Activated naive CD4-positive, alpha-beta T cell treated with anti-CD3 and anti-CD28 coated beads for 36 hours (primary cell): ENCODE measurements around the gene SMIM23. TPM values are rescaled to one million over a fixed set of nuclear protein-coding genes. Genes with fewer than 3 reads are reported as not detected.

Source experiments
- CTCF ChIA-PET: fragments of 350-600 bp; sonication (Branson Sonifier 250); formaldehyde crosslinking; loops from one replicate; lab custom pipeline; 2021; ENCODE audit warnings: antibody characterized with exemption; lab: Charles Lee
- DNase-seq: peaks from one replicate; pipeline ENCODE4 v3.0.0-alpha.2; 2020
- H3K27ac Mint-ChIP-seq: one replicate; pipeline ENCODE4 v1.8.0; 2021; ENCODE audit warnings: mild to moderate bottlenecking, mixed read lengths
- H3K27me3 Mint-ChIP-seq: one replicate; pipeline ENCODE4 v1.8.0; 2021; ENCODE audit warnings: low read depth, mixed read lengths
- H3K36me3 Mint-ChIP-seq: one replicate; pipeline ENCODE4 v1.8.0; 2021; ENCODE audit warnings: low read depth, mixed read lengths
- H3K4me1 Mint-ChIP-seq: one replicate; pipeline ENCODE4 v1.8.0; 2021; ENCODE audit warnings: low read depth, mixed read lengths
- H3K4me3 Mint-ChIP-seq: one replicate; pipeline ENCODE4 v1.8.0; 2021; ENCODE audit warnings: mild to moderate bottlenecking, moderate library complexity, mixed read lengths
- H3K9me3 Mint-ChIP-seq: one replicate; pipeline ENCODE4 v1.8.0; 2021; ENCODE audit warnings: mixed read lengths
- intact Hi-C: fragments of 100-400 bp; cut with micrococcal nuclease; formaldehyde crosslinking; loops from one replicate; pipeline ENCODE4 v1.15.1; 2023
- total RNA-seq, 2 experiments: library from RNA; stranded (reverse); gene quantifications; one replicate each; pipeline ENCODE4 v1.2.3, GENCODE V29; 2021

Gene SMIM23
- total RNA-seq, 2 experiments from 2014 or later, result not detected

DNA sequence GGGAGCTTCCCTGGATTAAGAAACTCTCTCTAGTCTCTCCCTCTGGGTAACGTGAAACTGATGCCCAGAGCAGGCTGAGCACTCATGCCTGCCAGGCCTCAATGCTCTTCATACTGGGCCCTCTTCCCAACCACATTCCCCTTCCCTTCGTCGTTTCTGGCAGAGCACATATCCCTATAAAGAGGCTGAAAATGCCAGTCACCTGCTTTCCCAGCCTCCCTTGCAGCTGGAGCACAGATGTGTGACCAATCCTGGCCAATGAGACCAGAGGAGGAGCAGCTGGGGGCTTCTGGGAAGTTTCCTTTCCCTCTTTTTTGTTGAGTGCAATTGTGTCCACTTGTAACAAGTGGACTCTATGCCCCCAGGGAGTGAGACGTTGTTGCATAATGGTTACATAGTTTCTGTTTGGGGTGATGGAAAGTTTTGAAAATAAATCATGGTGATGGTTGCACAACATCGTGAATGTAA is 30.2 kb upstream of the SMIM23 start:
- Mint-ChIP-seq H3K27me3 (peaks cover 6% of the 10 kb centered on the region), H3K27ac (no peak overlapping the region), H3K4me1 (peaks cover 9% of the 10 kb centered on the region), H3K36me3 (no peaks in the 10 kb centered on the region), H3K9me3 (no peaks in the 10 kb centered on the region), H3K4me3 (no peak overlapping the region)
- CTCF ChIA-PET, result no interaction called here
- intact Hi-C loops, result no loop called here
- DNase-seq, result no peak

DNA sequence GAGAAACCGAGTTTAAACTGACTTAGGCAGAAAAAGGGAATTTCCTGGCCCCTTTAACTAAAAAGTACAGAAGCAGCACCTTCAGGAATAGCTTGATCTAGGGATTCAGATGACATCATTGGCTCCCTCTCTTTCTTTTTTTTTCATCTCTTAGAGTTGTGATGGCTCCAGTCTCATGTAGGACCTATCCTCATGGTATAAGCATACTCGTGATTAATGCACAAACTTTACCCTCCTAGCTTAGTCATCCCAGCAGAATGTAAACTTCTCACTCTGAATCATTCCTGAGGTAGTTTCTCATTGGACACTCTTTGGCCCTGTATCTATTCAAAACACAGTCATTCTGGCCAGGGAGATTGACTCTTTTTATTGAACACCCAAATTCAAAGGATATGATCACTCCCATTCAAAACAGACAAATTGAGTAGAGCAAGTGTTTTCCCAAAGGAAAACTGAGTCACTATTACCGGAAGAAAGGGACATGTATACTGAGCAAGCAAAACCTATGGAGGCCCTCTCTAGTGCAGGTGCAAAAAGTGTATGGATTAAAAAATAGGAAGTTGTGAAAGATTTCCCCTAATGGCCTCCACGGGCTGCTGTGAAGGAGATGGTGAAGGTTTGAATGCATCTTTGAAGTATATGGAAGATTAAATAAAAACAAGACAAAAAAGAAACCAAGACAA is 27.6 kb upstream of the SMIM23 start:
- H3K4me1 Mint-ChIP-seq, result peaks cover 9% of the 10 kb centered on the region
- H3K9me3 Mint-ChIP-seq, result no peaks in the 10 kb centered on the region
- no peak for DNase-seq
- H3K36me3 Mint-ChIP-seq, result no peaks in the 10 kb centered on the region
- H3K27ac Mint-ChIP-seq, result no peak overlapping the region
- H3K4me3 Mint-ChIP-seq, result no peak overlapping the region
- intact Hi-C loops, result loop anchor here (1.0 kb wide), 1 partner anchor 157 kb away; no protein-coding TSS in a partner anchor
- CTCF ChIA-PET, result no interaction called here
- peaks cover 6% of the 10 kb centered on the region for H3K27me3 Mint-ChIP-seq

DNA sequence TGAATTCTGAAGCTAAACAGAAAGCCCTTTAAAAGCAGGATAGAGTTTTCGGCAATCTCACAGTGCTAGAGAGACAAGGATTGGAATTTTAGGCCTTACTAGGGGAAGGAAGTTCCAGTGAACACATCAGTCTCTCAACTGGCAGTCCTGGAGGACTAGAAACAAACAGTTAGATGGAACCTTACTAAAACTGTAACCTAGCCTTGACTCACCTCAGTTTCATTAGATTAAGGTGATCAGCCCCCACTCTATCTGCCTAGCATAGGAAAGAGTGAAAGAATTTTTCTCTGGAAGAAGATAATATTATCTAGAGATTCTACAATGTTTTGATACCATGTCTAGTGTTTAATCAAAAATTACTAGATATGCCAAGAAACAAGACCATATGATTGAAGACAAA is 25.8 kb upstream of the SMIM23 start:
- CTCF ChIA-PET, result interaction anchor here (0.9 kb wide), 1 partner anchor 11 kb away, joined by 3 read pairs; no protein-coding TSS in a partner anchor
- intact Hi-C loops, result no loop called here

DNA sequence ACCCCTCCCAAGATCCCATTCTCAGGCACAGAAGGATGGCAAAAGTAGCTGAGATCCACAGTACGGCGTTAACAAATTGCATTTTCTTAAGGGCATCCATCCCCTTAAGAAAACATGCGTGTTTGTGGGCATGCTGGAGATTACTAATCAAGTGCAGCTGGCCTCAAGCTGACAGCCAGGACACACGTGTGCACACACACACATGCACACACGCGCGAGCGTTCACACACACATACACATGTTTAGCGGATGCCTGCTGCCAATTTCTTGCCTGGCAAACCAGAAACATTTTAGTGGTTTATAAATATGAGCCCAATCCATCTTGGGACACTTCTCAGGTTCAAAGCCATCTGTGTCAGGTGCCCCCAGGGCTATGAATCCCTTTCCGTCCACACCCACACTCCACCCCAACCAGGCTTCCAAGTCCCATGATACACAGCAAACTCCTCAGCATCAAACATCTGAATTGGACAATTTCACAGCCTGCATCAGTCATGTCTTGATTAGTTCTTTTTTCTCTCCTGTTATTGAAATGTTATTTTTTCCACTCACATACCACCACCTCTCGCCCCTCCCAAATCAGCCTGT is 23.5 kb upstream of the SMIM23 start:
- Mint-ChIP-seq H3K27me3 (peaks cover 13% of the 10 kb centered on the region), H3K4me1 (peaks cover 9% of the 10 kb centered on the region), H3K36me3 (no peaks in the 10 kb centered on the region), H3K9me3 (peaks cover 5% of the 10 kb centered on the region), H3K27ac (no peak overlapping the region), H3K4me3 (no peak overlapping the region)
- DNase-seq, result no peak
- intact Hi-C loops, result no loop called here
- CTCF ChIA-PET, result no interaction called here

More for the DNA sequence above, 25.8 kb upstream of the SMIM23 start:
- Mint-ChIP-seq H3K4me1 (peaks cover 9% of the 10 kb centered on the region), H3K4me3 (no peak overlapping the region), H3K27me3 (peaks cover 9% of the 10 kb centered on the region), H3K27ac (no peak overlapping the region), H3K36me3 (no peaks in the 10 kb centered on the region), H3K9me3 (no peaks in the 10 kb centered on the region)
- DNase-seq, result no peak

DNA sequence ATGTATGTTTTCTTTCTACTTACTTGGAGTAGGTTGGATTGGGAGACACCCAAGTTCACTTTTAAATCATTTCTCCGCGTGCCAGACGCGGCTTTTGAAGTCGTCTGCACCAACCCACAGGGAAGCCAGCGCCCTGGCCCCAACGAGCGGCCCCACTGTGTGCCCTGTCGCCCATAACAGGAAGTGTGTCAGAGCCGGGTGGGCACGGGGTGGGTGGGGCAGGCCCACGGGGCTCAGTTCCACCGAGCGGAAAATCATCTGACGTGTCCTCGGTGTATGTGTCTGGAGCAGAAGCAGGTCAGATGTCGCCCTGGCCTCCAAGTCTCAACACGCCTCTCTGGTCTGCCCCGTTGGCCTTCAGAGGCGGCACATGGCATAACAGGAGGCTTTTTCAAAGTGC is 22.7 kb upstream of the SMIM23 start:
- H3K4me3 Mint-ChIP-seq, result no peak overlapping the region
- no peak for DNase-seq
- H3K36me3 Mint-ChIP-seq, result no peaks in the 10 kb centered on the region
- CTCF ChIA-PET, result no interaction called here
- H3K9me3 Mint-ChIP-seq, result peaks cover 8% of the 10 kb centered on the region
- no peak overlapping the region for H3K27ac Mint-ChIP-seq
- peaks cover 7% of the 10 kb centered on the region for H3K4me1 Mint-ChIP-seq
- intact Hi-C loops, result no loop called here
- peaks cover 17% of the 10 kb centered on the region for H3K27me3 Mint-ChIP-seq

DNA sequence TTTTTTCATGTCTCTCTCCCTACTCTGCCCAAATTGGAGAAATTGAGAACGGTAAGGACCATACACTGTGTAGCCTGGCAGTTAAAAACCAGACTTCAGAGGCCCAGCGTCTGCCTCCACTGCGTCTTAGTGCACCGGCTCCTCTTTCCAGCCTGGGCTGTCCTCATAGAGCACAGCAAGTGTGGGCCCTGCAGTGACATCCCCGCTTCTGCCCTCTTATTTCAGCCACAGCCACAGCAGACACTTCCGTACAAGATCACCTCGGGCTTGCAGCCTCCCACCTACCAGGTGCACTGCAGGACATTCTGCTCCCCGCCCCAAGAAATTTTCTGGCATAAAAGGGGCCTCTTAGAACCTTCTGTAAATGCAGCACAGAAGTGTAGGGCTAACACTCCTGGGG is 21.4 kb upstream of the SMIM23 start:
- no peak overlapping the region for H3K27ac Mint-ChIP-seq
- DNase-seq, result no peak
- CTCF ChIA-PET, result no interaction called here
- H3K36me3 Mint-ChIP-seq, result no peaks in the 10 kb centered on the region
- peaks cover 19% of the 10 kb centered on the region for H3K27me3 Mint-ChIP-seq
- intact Hi-C loops, result no loop called here
- H3K4me1 Mint-ChIP-seq, result no peaks in the 10 kb centered on the region
- H3K9me3 Mint-ChIP-seq, result peaks cover 8% of the 10 kb centered on the region
- no peak overlapping the region for H3K4me3 Mint-ChIP-seq

DNA sequence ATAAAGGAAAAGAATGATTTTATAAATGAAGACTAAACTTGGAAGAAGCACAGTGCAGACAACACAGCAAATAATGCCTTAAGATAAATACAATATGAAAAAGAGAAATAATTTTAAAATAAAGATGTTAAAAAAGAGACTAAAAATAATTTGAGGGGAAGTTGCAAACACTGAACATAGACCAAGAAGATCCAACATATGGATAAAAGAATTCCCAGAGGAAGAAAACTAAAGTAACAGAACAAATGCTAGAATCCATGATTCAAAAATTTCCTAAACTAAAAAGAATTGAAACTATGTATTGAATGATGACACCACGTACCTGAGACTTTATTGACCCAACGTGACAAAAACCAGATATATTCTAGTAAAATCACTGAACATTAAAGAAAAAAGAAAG is 18.7 kb upstream of the SMIM23 start:
- CTCF ChIA-PET, result no interaction called here
- H3K4me3 Mint-ChIP-seq, result no peak overlapping the region
- DNase-seq, result no peak
- no peaks in the 10 kb centered on the region for H3K36me3 Mint-ChIP-seq
- no peak overlapping the region for H3K27ac Mint-ChIP-seq
- peaks cover 27% of the 10 kb centered on the region for H3K27me3 Mint-ChIP-seq
- intact Hi-C loops, result no loop called here
- peaks cover 8% of the 10 kb centered on the region for H3K9me3 Mint-ChIP-seq
- no peaks in the 10 kb centered on the region for H3K4me1 Mint-ChIP-seq

DNA sequence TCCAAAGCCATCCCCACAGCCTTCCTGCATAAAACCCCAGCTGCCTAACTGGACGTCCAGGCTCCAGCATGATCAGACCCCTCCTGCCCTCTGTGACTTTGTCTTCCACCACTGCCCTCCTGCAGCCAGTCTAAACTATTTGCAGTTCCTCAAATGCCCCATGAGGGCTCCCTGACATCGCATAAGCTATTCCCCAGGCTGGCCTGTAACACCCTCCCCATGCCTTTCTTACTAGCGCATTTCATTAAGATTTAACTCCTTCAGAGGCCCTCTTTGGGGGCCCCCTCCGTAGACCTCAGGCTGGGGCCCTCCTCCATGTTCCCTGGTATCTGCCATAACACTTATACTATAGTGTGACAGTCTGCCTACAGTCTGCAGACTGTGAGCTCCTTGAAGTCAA is 15.5 kb upstream of the SMIM23 start:
- Mint-ChIP-seq H3K27me3 (peaks cover 18% of the 10 kb centered on the region), H3K4me3 (no peak overlapping the region), H3K36me3 (no peaks in the 10 kb centered on the region), H3K9me3 (peaks cover 8% of the 10 kb centered on the region), H3K4me1 (no peaks in the 10 kb centered on the region), H3K27ac (no peak overlapping the region)
- no peak for DNase-seq
- intact Hi-C loops, result no loop called here
- CTCF ChIA-PET, result interaction anchor here (0.6 to 0.7 kb wide), 2 partner anchors 21 to 351 kb away, joined by 3 read pairs; partner anchors contain the start of gene FGF18

DNA sequence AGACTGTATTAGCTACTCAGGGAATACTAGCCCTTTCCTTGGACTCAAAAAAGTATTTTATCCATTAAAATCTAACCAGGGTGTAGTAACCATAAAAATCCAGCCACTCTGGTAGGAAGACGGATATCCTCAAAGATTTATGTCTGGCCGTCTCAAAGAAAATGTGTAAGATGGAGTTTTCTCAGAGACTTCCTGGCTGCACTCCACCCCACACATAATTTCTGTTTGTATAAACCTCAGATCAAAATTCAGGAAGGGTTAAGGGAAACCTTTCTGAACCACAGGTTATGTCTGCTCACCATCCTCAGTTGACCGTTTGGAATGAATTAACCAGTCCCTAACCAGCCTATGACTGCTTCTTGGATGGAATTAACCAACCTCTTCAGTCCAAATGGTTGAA is 13.8 kb upstream of the SMIM23 start:
- CTCF ChIA-PET, result no interaction called here
- Mint-ChIP-seq H3K36me3 (no peaks in the 10 kb centered on the region), H3K4me1 (no peaks in the 10 kb centered on the region), H3K27me3 (peaks cover 16% of the 10 kb centered on the region), H3K9me3 (peaks cover 6% of the 10 kb centered on the region), H3K4me3 (no peak overlapping the region), H3K27ac (no peak overlapping the region)
- DNase-seq, result no peak
- intact Hi-C loops, result no loop called here

DNA sequence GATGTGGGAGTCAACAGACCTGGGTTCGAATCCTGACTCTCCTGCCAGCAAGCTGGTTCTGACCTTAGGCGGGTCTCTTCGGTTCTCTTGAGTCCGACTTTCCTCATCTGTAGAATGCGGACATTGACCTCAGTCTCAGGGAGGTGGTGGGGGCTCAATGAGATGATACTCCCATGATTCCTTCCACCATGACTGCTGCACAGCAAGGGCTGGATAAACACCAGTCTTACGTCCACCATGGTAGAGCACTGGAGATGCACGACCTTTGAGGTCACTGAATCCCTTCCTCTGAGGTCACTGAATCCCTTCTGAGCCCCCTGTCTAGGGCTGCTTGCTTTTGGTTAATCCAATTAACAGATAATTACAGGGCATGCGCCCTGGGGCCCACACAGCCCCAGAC is 12.5 kb upstream of the SMIM23 start:
- Mint-ChIP-seq H3K4me1 (no peaks in the 10 kb centered on the region), H3K4me3 (no peak overlapping the region), H3K36me3 (no peaks in the 10 kb centered on the region), H3K27me3 (peaks cover 10% of the 10 kb centered on the region), H3K27ac (no peak overlapping the region), H3K9me3 (no peaks in the 10 kb centered on the region)
- DNase-seq, result no peak
- CTCF ChIA-PET, result no interaction called here
- intact Hi-C loops, result no loop called here

DNA sequence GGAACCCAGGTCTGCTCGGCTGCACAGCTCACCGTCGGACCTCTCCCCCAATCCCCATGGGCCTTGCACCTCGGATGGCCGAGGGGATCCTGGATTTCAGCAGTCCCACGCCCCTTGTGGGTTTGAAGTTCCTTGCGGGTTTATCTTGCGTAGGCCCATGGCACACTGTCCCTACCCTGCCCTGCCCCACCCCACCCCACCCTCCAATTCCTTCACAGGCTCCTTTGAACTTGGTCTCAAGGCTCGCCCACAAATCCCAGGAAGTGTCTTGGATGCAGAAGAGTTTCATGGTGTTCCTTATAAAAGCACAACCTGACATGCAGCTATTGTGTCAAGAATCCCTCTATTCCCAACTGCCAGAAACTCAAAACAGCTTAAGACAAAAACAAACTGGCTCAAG is 11.2 kb upstream of the SMIM23 start:
- intact Hi-C loops, result no loop called here
- DNase-seq, result no peak
- Mint-ChIP-seq H3K4me3 (no peak overlapping the region), H3K36me3 (no peaks in the 10 kb centered on the region), H3K9me3 (no peaks in the 10 kb centered on the region), H3K4me1 (no peaks in the 10 kb centered on the region), H3K27me3 (peaks cover 9% of the 10 kb centered on the region), H3K27ac (no peak overlapping the region)
- CTCF ChIA-PET, result no interaction called here

DNA sequence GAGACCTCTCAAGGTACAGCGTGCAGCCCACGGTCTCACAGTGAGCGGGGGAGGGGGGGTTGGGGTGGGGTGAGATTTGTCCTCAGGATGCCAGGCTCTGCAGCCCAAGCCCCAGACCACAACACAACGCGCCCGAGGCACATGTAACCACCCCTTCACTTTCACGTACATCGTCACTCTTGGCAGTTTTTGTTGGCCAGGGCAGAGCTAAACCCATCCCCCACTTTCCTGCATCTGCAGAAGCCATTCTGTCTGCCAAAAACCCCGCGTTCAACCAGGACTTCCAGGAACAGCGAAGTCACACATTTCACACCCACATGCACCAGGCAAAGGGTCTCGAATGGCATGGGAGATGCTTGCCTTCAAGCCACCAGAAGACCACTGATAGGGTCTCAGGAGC is 9.4 kb upstream of the SMIM23 start:
- H3K9me3 Mint-ChIP-seq, result no peaks in the 10 kb centered on the region
- peaks cover 2% of the 10 kb centered on the region for H3K27me3 Mint-ChIP-seq
- no peak overlapping the region for H3K4me3 Mint-ChIP-seq
- no peaks in the 10 kb centered on the region for H3K36me3 Mint-ChIP-seq
- intact Hi-C loops, result no loop called here
- H3K4me1 Mint-ChIP-seq, result no peaks in the 10 kb centered on the region
- no peak overlapping the region for H3K27ac Mint-ChIP-seq
- no peak for DNase-seq
- CTCF ChIA-PET, result no interaction called here
